ENCODE results near the gene ABL1. TPM values are rescaled to one million over a fixed set of nuclear protein-coding genes. Genes with fewer than 3 reads are reported as not detected.

ABL1 gene
- total RNA-seq, 2 experiments from 2014 or later: 33.5 to 37.3 TPM

DNA sequence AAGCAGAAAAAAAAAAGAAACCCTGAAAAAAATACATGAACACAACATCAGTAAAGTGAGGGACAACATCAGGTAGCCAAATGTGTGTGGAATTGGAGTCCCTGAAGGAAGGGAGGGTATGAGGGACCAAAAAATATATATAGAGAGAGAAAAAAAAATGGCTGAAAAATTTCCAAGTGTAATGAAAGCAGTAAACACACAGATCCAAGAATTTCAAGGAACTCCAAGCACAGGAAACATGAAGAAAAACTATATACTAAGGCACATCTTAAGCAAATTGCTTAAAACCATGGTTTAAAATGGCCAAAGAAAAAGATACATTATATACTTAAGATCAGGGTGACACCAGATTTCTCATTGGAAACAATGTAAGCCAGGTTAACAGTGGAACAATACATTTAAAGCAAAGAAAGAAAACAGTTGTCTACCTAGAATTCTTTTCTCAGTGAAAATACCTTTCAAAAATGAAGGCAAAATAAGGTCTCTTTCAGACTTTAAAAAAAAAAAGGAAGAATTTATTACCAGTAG is 24.4 kb upstream of the ABL1 start:
- DNase-seq: no peak
- Mint-ChIP-seq H3K4me1 (peaks cover 2% of the 10 kb centered on the region), H3K27me3 (no peaks in the 10 kb centered on the region), H3K9me3 (peaks cover 6% of the 10 kb centered on the region), H3K27ac (no peak overlapping the region), H3K36me3 (ENCODE audit: low read depth) (no peaks in the 10 kb centered on the region), H3K4me3 (no peak overlapping the region)
- POLR2A ChIA-PET: no interaction called here
- CTCF ChIA-PET: interaction anchor here (0.7 kb wide), 1 partner anchor 46 kb away, joined by 3 read pairs; no protein-coding TSS in a partner anchor

DNA sequence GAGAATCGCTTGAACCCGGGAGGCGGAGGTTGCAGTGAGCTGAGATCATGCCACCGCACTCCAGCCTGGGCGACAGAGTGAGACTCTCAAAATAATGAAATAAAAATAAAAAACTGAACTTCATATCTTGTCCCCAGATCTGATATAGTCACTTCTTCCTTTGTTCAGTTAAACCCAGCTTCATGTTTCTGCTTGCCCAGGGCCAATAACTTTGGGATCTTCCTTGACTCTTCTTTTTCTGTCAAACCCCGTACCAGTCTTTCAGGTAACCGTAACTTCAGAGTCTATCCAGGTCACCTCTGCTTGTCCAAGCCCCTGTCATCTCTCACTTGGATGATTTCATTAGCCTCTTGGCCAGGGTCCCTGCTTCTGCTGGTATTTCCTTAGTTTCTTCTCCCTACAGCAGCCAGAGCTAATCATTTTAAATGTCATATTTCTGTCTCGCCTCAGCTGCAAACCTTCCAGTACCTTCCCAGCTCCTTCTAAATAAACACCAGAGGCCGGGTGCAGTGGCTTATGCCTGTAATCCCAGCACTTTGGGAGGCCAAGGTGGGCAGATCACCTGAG is 19.7 kb upstream of the ABL1 start:
- Mint-ChIP-seq H3K36me3 (ENCODE audit: low read depth) (peaks cover 2% of the 10 kb centered on the region), H3K4me1 (peaks cover 2% of the 10 kb centered on the region), H3K4me3 (no peak overlapping the region), H3K27ac (no peak overlapping the region), H3K27me3 (no peaks in the 10 kb centered on the region), H3K9me3 (peaks cover 15% of the 10 kb centered on the region)
- ChIA-PET POLR2A (no interaction called here), CTCF (no interaction called here)
- DNase-seq: no peak

DNA sequence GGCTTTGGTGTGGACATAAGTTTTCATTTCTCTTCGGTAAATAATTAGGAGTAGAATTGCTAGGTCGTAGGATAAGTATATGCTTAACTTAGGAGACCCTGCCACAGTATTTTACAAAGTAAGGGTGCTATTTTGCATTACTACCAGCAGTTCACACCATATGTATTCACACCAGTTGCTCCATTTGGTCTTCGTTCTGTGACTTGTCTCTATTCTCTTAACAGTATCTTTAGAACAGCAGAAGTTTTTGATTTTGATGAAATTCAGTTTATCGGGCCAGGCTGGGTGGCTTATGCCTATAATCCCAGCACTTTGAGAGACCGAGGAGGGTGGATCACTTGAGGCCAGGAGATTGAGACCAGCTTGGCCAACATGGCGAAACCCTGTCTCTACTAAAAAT is 17.1 kb upstream of the ABL1 start:
- peaks cover 2% of the 10 kb centered on the region for H3K36me3 Mint-ChIP-seq (ENCODE audit: low read depth)
- peaks cover 2% of the 10 kb centered on the region for H3K4me1 Mint-ChIP-seq
- H3K27me3 Mint-ChIP-seq: no peaks in the 10 kb centered on the region
- no peak overlapping the region for H3K27ac Mint-ChIP-seq
- peaks cover 11% of the 10 kb centered on the region for H3K9me3 Mint-ChIP-seq
- ChIA-PET POLR2A (no interaction called here), CTCF (interaction anchor here (1.0 kb wide), 1 partner anchor 12 kb away, joined by 3 read pairs; no protein-coding TSS in a partner anchor)
- DNase-seq: no peak
- no peak overlapping the region for H3K4me3 Mint-ChIP-seq

DNA sequence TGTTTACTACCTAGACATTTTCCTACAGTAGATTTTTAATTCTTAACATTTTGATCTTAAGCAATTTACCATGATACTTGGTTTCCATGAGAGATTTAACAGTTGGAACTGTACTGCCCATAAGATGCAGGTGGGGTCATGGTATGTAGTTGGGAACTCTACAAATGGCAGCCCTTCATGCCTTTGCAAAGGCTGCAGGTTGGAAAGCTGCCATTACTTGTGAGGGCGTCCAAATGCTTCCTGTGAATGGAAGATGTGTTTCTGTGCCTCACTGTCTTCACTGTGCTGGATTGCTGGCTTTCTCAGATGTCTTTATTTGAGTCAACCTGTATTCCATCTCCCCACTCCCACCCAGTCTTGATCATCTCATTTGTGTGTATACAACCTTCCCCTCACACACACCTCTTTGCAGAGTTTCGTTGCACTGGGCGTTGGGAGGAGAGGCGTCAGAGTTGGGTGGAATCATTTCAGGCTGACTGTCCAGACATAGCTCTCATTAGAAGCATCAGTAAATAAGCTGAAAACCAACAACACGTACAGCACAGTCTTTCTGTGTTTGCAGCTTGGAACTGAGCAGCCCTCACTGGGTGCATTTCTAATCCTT is 14.8 kb upstream of the ABL1 start:
- ChIA-PET CTCF (no interaction called here), POLR2A (no interaction called here)
- H3K9me3 Mint-ChIP-seq: peaks cover 10% of the 10 kb centered on the region
- peaks cover 2% of the 10 kb centered on the region for H3K36me3 Mint-ChIP-seq (ENCODE audit: low read depth)
- H3K4me3 Mint-ChIP-seq: no peak overlapping the region
- DNase-seq: no peak
- no peaks in the 10 kb centered on the region for H3K4me1 Mint-ChIP-seq
- H3K27ac Mint-ChIP-seq: no peak overlapping the region
- no peaks in the 10 kb centered on the region for H3K27me3 Mint-ChIP-seq

DNA sequence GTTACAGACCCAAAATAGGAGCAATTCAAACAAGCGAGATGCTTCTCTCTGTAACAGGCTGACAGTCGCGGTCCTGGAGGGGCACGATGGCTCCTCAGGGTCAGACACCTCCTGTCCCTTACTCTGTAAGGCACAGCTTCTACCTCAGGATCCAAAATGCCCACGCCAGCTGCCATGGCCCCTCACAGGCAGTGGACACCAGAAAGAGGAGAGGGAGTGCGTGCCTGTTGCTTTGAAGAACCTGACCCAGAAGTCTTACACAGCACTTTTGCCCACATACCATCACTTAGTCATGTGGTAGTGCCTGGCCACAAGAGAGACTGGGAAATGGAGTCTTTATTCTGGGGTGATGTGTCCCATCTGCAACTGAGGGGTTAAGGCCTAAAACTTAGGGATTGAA is 11.6 kb upstream of the ABL1 start:
- CTCF ChIA-PET: interaction anchor here (0.5 kb wide), 1 partner anchor 8 kb away, joined by 4 read pairs; no protein-coding TSS in a partner anchor
- no peak for DNase-seq
- peaks cover 2% of the 10 kb centered on the region for H3K9me3 Mint-ChIP-seq
- no peak overlapping the region for H3K4me3 Mint-ChIP-seq
- POLR2A ChIA-PET: no interaction called here
- H3K27ac Mint-ChIP-seq: no peak overlapping the region
- H3K27me3 Mint-ChIP-seq: no peaks in the 10 kb centered on the region
- no peaks in the 10 kb centered on the region for H3K4me1 Mint-ChIP-seq
- H3K36me3 Mint-ChIP-seq (ENCODE audit: low read depth): peaks cover 2% of the 10 kb centered on the region

DNA sequence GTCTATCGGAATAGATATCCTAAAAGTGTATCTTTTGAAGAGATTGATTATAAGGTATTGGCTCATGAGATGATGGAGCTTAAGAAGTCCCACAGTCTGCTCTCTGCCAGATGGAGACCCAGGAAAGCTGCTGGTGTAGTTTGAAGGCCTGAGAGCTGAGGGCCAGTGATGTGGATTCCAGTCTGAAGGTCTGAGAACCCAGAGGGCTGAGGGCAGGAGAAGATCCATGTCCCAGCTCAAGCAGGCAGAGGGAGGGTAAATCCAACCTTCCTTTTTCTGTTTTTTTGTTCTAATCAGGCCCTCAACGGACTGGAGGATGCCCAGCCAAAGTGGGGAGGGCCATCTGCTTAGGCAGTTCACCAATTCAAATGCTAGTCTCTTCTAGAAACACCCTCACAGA is 11.0 kb upstream of the ABL1 start:
- H3K4me1 Mint-ChIP-seq: no peaks in the 10 kb centered on the region
- no peak overlapping the region for H3K4me3 Mint-ChIP-seq
- ChIA-PET POLR2A (no interaction called here), CTCF (interaction anchor here (1.3 kb wide), 1 partner anchor 12 kb away, joined by 3 read pairs; no protein-coding TSS in a partner anchor)
- H3K9me3 Mint-ChIP-seq: peaks cover 5% of the 10 kb centered on the region
- H3K27me3 Mint-ChIP-seq: no peaks in the 10 kb centered on the region
- no peak for DNase-seq
- H3K36me3 Mint-ChIP-seq (ENCODE audit: low read depth): peaks cover 5% of the 10 kb centered on the region
- H3K27ac Mint-ChIP-seq: no peak overlapping the region

DNA sequence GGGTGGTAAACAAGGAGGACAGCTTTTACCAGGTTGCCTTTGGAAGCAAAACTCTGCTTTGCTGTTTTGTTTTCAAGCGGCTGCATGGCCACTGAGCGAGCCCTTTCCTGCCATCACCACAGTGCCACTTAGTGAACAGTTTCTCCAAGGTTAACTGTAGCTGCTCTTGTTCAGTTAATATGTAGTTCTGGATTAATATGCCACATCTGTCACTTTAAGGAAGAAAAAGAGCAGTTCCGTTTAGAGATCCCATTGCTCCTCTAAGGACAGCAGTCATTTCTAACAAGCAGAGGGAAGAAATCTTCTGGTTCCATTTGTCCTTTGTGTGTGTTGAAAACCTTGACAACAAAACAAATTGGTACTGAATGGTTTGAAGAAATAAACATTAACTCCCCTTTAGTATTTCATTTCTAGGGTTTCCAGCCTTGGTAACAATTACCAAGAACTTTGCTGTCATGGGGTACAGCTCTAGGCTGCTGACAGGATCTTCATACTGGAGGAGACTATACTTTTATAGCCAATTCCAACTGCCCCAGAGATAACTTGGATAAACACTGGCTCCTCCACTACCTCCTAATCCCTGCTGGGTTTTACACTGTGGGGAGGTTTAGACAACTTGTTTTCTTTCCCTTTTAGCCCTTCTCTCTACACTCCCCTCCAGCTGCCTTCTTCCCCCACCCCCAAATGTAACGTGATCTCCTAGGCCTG is 10.3 kb upstream of the ABL1 start:
- peaks cover 5% of the 10 kb centered on the region for H3K36me3 Mint-ChIP-seq (ENCODE audit: low read depth)
- ChIA-PET POLR2A (no interaction called here), CTCF (interaction anchor here (1.3 kb wide), 1 partner anchor 12 kb away, joined by 3 read pairs; no protein-coding TSS in a partner anchor)
- H3K27ac Mint-ChIP-seq: no peak overlapping the region
- no peaks in the 10 kb centered on the region for H3K4me1 Mint-ChIP-seq
- H3K27me3 Mint-ChIP-seq: no peaks in the 10 kb centered on the region
- no peak overlapping the region for H3K4me3 Mint-ChIP-seq
- no peak for DNase-seq
- peaks cover 5% of the 10 kb centered on the region for H3K9me3 Mint-ChIP-seq

DNA sequence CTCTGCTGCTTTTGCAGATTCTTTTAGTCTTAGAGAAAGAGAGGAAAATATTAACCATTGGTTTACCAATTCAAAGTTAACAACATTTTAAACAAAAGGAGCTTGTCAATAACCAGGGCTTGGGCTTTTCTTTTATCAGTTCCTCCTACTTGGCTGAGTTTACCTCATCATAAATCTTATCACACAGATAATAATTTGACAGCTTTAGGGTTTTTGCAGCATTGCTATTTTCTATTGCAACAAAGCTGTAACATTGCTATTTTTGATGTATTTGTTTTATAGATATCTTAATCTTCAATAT is 9.8 kb upstream of the ABL1 start:
- H3K27me3 Mint-ChIP-seq: no peaks in the 10 kb centered on the region
- H3K27ac Mint-ChIP-seq: no peak overlapping the region
- peaks cover 5% of the 10 kb centered on the region for H3K9me3 Mint-ChIP-seq
- peaks cover 5% of the 10 kb centered on the region for H3K36me3 Mint-ChIP-seq (ENCODE audit: low read depth)
- no peak for DNase-seq
- CTCF ChIA-PET: interaction anchor here (0.9 to 1.3 kb wide), 2 partner anchors 11 to 36 kb away, joined by 3 read pairs; no protein-coding TSS in a partner anchor
- no peak overlapping the region for H3K4me3 Mint-ChIP-seq
- POLR2A ChIA-PET: no interaction called here
- no peaks in the 10 kb centered on the region for H3K4me1 Mint-ChIP-seq

DNA sequence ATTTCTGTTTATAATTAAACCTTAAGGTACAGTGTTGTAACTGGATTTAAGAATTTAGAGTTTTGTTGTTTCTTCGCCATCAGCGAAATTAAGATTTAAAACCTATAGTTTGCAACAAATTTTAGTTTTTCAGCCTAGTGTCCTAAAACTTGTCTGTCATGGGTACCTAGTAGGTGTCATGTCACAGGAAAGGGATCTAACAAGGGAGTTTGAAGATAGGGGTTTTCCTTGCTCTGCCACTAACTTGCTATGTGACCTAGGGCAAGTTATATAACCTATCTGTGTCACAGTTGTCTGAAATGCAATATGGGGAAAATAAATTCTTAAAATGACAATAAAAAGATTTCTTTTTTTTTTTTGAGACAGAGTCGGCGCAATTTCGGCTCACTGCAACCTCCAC is 9.2 kb upstream of the ABL1 start:
- POLR2A ChIA-PET: no interaction called here

DNA sequence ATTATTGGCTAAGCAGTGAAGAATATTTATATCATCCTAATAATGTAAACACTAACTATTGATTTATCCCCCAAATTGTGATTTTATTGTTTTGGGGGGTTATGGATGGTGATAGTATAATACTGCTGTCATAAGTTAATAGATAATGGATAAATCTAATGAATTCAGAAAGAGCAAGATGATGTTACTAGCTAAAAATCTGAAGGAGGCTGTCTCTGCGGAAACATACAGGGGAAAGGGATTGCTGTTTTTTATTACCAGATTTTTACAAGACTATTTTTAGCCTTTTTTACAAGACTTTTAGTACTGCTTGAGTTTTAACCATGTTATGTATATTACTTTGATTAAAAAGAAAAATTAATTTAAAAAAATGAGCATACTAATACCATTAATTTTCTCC is 5.3 kb upstream of the ABL1 start:
- Mint-ChIP-seq H3K27me3 (no peaks in the 10 kb centered on the region), H3K27ac (no peak overlapping the region), H3K36me3 (ENCODE audit: low read depth) (peaks cover 5% of the 10 kb centered on the region), H3K4me1 (peaks cover 11% of the 10 kb centered on the region), H3K4me3 (no peak overlapping the region), H3K9me3 (peaks cover 5% of the 10 kb centered on the region)
- DNase-seq: no peak
- CTCF ChIA-PET: interaction anchor here (0.8 to 1.3 kb wide), 2 partner anchors 11 to 123 kb away, joined by 3 read pairs; no protein-coding TSS in a partner anchor
- POLR2A ChIA-PET: no interaction called here

More for the DNA sequence above, 9.2 kb upstream of the ABL1 start:
- Mint-ChIP-seq H3K27me3 (no peaks in the 10 kb centered on the region), H3K4me3 (no peak overlapping the region), H3K36me3 (ENCODE audit: low read depth) (peaks cover 5% of the 10 kb centered on the region), H3K4me1 (no peaks in the 10 kb centered on the region), H3K27ac (no peak overlapping the region), H3K9me3 (peaks cover 5% of the 10 kb centered on the region)
- CTCF ChIA-PET: interaction anchor here (0.9 kb wide), 1 partner anchor 36 kb away, joined by 3 read pairs; no protein-coding TSS in a partner anchor
- DNase-seq: no peak

DNA sequence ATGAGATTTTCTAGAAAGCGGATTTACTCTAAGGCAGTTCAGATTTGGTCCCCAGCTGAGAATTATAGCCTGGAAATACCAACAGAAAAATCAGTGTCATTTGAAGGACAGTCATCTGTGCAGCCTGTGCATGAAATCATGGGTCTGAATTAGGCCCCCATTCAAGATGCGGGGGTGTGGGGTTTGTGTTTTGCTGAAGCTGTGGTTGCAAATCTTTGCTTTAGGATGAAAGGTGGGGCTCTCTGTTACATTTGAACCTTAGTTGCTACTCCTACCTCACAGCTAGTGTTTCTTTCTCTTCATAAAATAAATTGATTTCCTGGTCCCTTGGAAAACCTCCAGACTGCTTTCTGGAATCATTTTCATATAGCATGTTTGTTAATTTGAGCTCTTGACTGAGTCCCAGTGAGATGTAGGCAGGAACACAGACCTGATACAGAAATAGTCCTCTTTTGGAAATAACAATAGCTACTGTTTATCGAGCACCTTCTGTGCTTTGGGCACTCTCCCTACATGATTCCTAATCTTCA is 4.8 kb upstream of the ABL1 start:
- ChIA-PET POLR2A (no interaction called here), CTCF (interaction anchor here (0.8 to 1.3 kb wide), 2 partner anchors 12 to 124 kb away, joined by 3 read pairs; no protein-coding TSS in a partner anchor)
- Mint-ChIP-seq H3K9me3 (peaks cover 5% of the 10 kb centered on the region), H3K4me1 (peaks cover 12% of the 10 kb centered on the region), H3K4me3 (no peak overlapping the region), H3K27ac (no peak overlapping the region), H3K36me3 (ENCODE audit: low read depth) (peaks cover 5% of the 10 kb centered on the region), H3K27me3 (no peaks in the 10 kb centered on the region)
- no peak for DNase-seq

DNA sequence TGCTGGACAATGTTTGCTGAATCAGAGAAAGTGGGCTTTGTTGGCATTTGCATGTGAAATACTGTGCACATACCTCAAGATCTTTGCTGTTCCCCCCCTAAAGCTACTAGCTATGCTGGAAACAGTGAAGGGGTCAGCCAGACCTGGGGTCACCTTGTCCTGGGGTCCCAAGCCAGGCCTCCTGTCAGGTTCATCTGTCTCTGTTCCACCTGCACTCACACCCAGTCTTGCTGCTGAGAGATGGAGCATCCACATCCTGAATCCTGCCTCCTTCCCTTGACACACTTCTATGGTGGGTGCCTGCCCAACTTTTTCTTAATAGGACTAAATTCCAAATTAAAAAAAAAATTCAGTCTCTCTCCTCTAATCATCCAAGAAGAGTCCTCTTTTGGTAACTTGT is 4.0 kb upstream of the ABL1 start:
- no peaks in the 10 kb centered on the region for H3K27me3 Mint-ChIP-seq
- peaks cover 6% of the 10 kb centered on the region for H3K36me3 Mint-ChIP-seq (ENCODE audit: low read depth)
- DNase-seq: no peak
- H3K4me3 Mint-ChIP-seq: no peak overlapping the region
- no peak overlapping the region for H3K27ac Mint-ChIP-seq
- ChIA-PET CTCF (interaction anchor here (1.3 kb wide), 1 partner anchor 125 kb away, joined by 3 read pairs; no protein-coding TSS in a partner anchor), POLR2A (no interaction called here)
- H3K4me1 Mint-ChIP-seq: peaks cover 15% of the 10 kb centered on the region
- peaks cover 5% of the 10 kb centered on the region for H3K9me3 Mint-ChIP-seq

All from activated CD4-positive, alpha-beta T cell treated with anti-CD3 and anti-CD28 coated beads, Interleukin-2, amount 10 ng/mL, durations not matched to agents 7 days and 5 days (primary cell).